Lower leg skin (tissue), 3 donors: Measurements from ENCODE around the gene ADCK1.
"Not testable (repeated sequence)": the region's sequence is repeated elsewhere in the genome, so short reads cannot be mapped to it uniquely, and the experiment has no call there.

Experiments used
- CTCF ChIP-seq, 3 donors: fragments of 450-650 bp; IDR thresholded peaks; one replicate each; pipeline ENCODE4 v1.5.1; 2016; ENCODE audit warnings: antibody characterized with exemption in 3 of 3, mild to moderate bottlenecking in 3 of 3, moderate library complexity in 2 of 3
- POLR2A ChIP-seq, 2 donors: fragments of 450-650 bp; IDR thresholded peaks; one replicate each; pipeline ENCODE4 v1.6.1; 2016 to 2017; ENCODE audit warnings: antibody characterized with exemption in 2 of 2, mild to moderate bottlenecking in 1 of 2, moderate library complexity in 1 of 2

- not testable (repeated sequence) for TF ChIP-seq POLR2A, CTCF (IDR thresholded peaks at IDR 0.05)
These were observed 453 bp upstream of the ADCK1 start for GRCh38 chr14:77799456-77799855.
